ENCODE results near the gene ILDR1.

DNA sequence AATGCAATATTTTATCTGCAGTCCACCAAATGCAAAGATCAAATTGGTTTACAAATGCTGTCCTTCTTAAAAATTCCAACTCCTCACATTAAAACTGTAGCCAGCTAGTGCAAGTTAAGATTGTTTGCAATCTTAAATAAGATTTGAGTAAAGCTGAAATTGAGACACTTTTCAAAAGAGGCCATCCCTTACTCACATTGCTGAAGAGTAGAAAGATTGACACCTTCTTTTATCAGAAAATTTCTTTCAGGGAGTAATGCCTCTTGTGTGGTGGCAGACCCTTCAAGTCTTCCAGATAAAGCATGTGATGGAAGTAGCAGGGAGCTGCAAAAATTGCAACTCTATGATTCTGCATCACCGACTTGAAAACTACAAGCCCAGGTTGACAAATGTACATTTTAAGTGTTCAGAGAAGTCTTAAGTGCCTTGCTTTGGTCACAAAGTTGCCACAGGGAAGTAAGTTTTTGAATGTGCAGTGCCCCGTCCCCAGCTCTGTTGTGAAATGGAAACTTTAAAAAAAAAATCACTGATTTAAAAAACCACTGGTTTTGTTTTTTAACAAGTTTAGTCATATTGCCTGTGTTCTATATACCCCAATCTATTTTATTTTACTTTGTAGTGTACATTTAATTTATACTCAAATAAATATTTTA lies 45.7 kb upstream of the ILDR1 start:
- TF ChIP-seq, protein P1, sequence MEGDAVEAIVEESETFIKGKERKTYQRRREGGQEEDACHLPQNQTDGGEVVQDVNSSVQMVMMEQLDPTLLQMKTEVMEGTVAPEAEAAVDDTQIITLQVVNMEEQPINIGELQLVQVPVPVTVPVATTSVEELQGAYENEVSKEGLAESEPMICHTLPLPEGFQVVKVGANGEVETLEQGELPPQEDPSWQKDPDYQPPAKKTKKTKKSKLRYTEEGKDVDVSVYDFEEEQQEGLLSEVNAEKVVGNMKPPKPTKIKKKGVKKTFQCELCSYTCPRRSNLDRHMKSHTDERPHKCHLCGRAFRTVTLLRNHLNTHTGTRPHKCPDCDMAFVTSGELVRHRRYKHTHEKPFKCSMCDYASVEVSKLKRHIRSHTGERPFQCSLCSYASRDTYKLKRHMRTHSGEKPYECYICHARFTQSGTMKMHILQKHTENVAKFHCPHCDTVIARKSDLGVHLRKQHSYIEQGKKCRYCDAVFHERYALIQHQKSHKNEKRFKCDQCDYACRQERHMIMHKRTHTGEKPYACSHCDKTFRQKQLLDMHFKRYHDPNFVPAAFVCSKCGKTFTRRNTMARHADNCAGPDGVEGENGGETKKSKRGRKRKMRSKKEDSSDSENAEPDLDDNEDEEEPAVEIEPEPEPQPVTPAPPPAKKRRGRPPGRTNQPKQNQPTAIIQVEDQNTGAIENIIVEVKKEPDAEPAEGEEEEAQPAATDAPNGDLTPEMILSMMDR (conservative IDR thresholded peaks at IDR 0.05; ENCODE audit: low read length): no peak
- no peak for TF ChIP-seq EZH2phosphoT487 (IDR thresholded peaks at IDR 0.05; ENCODE audit: borderline replicate concordance, low read depth, low read length)
